IPS-11a (cell line): ENCODE results near the gene TAS1R1.

Experiments used
- H3K4me3 ChIP-seq: one replicate; pipeline ENCODE4 v1.5.1; 2013; ENCODE audit warnings: low read depth, low read length, control low read depth

The TAS1R1 gene

GRCh38 chr1:6601923-6602668, 47.0 kb downstream of the TAS1R1 start:
- H3K4me3 ChIP-seq = peak overlapping the region; percentile 91

DNA sequence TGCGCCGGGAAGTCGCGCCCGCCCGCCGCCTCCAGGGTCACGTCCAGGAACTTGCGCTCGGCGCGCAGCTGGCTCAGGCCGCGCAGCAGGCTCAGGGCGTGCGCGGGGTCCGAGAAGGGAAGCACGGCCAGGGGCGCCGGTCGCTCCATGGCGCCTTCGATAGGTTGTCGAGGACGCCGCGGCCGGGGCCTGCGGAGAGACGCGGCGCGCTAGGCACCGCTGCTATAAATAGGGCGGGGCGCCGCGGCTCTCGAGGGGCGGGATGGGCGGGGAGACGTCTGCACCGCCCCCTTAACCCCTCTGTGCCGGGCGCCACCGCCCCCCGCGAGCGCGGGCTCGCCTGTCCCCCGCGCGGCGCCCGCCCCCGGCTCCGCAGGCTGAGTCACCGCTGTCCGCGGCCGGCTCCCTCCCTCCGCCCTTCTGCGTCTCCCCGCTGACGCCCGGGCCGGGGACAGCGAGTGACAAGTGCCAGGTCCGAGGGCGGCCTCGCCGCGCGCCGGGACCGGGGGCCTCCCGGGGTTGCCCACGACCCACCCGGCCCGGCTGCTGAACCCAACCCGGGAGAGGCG, 47.6 kb downstream of the TAS1R1 start, which contains the start of gene KLHL21:
Gene KLHL21 (minus strand): TSS at position 201 of the 569 bp plus-strand sequence. CDS start 52 bp downstream, at position 149.
- H3K4me3 ChIP-seq = peak within 1 kb of the TSS; percentile 91

GRCh38 chr1:6603238-6603914, 48.3 kb downstream of the TAS1R1 start:
- H3K4me3 ChIP-seq = peak overlapping the region; percentile 51

DNA sequence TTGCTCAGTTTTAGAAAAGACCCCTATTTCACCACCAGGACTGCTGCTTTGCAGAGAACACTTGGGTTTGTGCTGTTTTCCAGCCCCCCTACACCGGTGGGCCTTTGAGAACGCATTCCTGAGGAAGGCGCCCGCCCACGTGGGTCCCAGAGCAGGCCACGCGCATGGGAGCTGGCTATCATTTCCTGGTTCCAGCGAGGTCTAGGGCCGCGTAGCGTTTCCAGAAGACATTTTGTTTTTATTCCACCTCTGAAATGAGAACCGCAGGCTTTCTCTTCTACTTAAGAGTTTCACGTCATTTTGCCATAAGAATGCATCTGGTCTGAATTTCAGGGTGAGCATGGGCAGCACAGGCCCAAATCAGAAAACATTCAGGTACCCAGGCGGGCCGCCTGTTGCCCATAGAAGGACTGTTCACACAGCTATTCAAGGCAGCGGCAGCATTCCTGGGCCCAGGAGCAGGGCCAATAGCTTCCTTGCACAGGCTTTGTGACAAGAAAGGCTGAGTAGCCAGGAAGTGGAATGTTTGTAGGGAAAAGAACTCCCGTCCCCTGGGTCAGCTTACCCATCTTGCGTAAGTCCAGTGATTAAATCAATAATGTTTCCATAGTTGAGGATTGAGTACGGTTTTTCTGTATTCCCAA, 48.9 kb downstream of the TAS1R1 start:
- peak overlapping the region; percentile 51 for H3K4me3 ChIP-seq

DNA sequence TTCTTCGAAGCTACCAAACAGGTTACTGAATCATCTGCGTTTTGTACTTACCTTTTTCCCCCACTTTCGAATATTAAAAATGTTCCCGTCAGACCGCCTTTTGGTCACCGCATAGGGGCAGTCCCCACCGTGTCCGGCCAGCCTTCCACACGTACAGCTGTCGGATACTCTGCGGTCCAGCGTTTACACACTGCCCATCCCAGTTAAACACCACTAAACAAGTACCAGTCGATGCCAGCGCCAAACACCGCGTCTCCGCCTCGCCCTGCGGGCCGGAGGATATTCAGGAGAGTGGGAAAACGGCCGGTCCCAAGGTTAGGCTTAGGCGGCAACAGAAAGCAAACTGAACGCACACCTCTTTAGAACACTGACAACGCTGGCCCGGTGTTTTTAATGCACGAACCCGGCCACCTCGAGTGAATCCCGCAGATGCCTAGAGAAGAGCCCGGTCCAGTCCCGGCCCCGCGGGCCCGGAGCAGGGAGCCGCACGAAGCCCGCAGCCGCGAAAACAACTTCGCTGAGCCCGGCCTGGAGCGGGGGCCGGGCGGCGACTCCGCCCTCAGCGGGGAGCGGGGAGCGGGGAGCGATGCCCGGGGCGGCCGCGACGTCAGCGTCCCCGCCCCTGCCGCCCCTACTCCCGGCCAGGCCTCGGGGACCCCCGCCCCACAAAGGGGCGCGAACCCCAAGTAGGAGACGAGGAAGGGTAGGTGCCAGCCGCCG, 57.7 kb downstream of the TAS1R1 start:
- peak overlapping the region; percentile 66 for H3K4me3 ChIP-seq

DNA sequence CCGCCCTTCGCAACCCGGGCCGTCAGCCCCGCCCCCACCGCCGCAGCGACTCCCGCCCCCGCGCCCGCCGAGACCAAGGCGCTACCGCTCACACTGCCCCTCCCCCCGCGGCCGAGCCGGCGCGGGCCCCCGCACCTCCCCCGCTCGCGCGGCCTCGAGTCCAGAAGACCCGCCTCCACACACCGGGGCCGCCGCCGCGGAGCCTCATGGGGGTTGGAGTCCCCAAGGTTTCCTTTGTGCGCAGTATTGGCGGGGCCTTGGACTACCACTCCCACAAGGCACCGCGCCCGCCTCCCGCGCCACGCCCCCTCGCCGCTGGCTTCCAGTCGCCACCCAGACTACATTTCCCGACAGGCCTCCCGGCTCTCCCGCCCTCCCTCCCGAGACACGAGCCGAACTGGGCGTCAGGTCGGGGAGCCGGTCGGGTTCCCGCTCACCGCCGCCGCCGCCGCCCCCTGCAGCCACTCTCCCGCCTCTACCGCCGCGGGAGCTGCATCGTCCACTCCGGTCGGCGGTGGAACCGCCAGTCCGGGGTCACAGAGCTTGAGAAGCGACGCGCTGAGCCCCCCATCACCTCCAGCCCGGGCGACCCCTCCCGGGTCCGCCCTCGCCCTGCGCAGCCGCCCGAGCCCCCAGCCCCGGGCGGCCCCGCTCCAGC, 58.4 kb downstream of the TAS1R1 start, which contains the start of gene PHF13:
Gene PHF13 (plus strand): TSS at position 371 of the 658 bp plus-strand sequence. CDS start 336 bp downstream, outside the sequence.
- H3K4me3 ChIP-seq = peak within 1 kb of the TSS; percentile 66

- H3K4me3 ChIP-seq = peak overlapping the region; percentile 61
Observed at GRCh38 chr1:6614019-6614928, 59.2 kb downstream of the TAS1R1 start.

DNA sequence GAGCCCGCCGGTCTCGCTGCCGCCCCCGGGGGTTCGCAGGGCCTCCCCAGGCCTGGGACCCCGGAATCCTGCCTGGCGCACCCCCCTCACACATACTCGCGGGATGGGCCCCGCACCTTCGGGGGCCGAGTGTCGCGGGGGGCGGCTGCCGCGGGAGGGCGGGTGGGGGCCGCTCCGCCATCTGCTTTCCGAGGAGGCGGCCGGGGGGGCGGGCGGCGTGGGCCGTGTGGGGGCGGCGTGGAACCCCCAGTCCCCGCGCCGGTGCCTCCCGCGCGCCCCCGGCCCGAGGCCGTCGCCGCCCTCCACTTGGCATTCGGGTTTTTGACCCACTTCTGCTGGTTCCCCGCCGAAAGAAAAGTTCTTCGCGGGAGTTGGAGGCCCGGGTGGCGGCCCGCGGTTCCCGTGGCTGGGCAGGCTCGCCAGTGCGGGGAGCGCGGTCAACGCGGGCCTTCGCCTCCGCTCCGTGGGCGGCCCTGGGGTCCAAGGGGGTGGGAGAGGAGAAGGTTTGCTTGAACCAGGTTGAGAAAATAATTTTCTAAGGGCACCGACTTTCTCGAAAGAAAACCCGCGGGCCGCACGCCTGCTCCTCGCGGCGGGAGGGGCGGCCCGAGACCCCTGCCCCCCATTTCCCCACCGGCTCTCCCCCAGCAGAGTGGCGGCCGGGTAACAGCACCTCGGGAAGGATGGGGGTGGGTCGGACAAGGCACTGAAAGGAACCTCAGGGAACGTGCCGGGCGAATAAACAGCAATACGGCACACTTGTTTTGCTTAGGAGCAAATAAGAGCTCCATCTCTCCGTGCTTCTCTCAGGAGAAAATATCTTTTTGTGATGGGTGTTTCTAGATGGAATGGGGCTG, 60.0 kb downstream of the TAS1R1 start:
- H3K4me3 ChIP-seq = peak overlapping the region; percentile 65

DNA sequence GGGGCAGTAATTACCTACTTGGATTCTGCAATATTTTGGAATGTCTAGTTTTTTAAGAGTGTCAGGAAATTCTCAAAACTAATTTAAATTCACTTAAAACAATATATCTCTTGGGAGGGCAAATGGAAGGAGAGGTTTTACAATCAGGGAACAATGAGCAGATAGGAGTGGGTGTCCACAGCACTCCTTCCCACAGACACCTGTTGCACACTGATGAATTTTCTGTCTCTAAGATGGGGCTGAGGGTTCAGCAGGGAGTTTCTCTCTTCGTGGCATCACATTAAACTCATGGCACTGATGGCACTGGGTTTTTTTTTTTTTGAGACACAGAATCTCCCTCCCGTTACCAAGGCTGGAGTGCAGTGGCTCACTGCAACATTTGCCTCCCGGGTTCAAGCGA, 63.9 kb downstream of the TAS1R1 start:
- H3K4me3 ChIP-seq = no peak overlapping the region

GRCh38 chr1:6621429-6622391, 66.6 kb downstream of the TAS1R1 start:
- no peak overlapping the region for H3K4me3 ChIP-seq

- H3K4me3 ChIP-seq = no peak overlapping the region
Observed at GRCh38 chr1:6622396-6623152, 67.5 kb downstream of the TAS1R1 start.

GRCh38 chr1:6623269-6623965, 68.3 kb downstream of the TAS1R1 start:
- H3K4me3 ChIP-seq = no peak overlapping the region

GRCh38 chr1:6624710-6625583, 69.8 kb downstream of the TAS1R1 start, which contains the start of gene THAP3:
THAP3 (plus strand) TSS chr1:6624868; CDS start chr1:6625219, 351 bp downstream.
- peak within 1 kb of the TSS; percentile 60 for H3K4me3 ChIP-seq

DNA sequence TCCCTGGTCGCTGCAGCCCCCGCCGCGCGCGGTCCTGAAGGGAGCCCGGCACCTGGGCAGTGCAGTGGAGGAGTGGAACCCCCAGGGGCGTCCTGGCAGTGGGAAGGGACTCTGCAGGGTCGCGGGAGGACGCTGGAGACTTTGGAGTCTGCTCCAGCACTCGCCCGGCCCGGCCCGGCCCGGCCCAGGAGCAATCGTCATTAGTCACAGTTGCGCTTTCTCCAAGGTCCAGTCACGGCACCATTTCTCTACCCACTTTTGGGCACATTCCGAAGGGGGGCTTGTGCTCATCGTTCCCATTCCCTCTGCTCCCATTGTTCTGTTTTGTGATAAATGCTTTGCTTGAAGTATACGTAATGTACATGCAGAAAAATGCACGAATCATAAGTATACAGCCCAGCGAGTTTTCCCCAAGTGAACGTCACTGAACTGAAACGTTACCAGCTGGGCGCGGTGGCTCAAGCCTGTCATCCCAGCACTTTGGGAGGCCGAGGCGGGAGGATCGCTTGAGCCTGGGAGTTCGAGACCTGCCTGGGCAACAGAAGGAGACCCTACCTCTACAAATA, 70.6 kb downstream of the TAS1R1 start:
- peak overlapping the region; percentile 60 for H3K4me3 ChIP-seq
